ENCODE results near the gene L3MBTL3. TPM values are rescaled to one million over a fixed set of nuclear protein-coding genes. Genes with fewer than 3 reads are reported as not detected.

Gene L3MBTL3
- total RNA-seq, 1 donor from 2014 or later, result 3.2 TPM

DNA sequence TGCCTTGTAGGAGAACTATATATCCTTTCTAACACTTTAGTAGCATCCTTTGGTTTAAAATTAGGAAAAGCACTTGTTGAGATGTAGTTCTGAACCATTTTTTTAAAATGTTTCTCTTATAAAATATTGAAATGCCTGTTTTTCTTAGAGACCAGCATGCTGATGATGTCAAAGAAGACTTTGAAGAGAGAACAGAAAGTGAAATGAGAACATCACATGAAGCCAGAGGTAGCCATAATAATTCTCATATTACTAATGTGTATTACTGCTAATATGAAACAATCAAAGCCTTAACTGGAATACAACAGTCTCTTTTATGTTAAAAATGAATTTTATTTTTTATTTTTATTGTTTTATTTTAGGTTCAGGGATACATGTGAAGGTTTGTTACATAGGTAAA, 102.3 kb downstream of the L3MBTL3 start:
- intact Hi-C loops (cut with micrococcal nuclease), result no loop called here
- H3K36me3 ChIP-seq, result no peaks in the 10 kb centered on the region

GRCh38 chr6:130122243-130122642, 103.9 kb downstream of the L3MBTL3 start:
- H3K27me3 ChIP-seq (ENCODE audit: low read depth), result no peaks in the 10 kb centered on the region
- no peaks in the 10 kb centered on the region for H3K9me3 ChIP-seq (replicated peaks)
- H3K27ac ChIP-seq (replicated peaks), result no peak overlapping the region
- TF ChIP-seq CTCF (IDR thresholded peaks at IDR 0.05; ENCODE audit: borderline replicate concordance), result no peak
- H3K4me1 ChIP-seq, result no peaks in the 10 kb centered on the region
- DNase-seq, result no peak
- H3K4me3 ChIP-seq, result no peak overlapping the region
- intact Hi-C loops (cut with micrococcal nuclease), result no loop called here
- no peaks in the 10 kb centered on the region for H3K36me3 ChIP-seq

More for the DNA sequence above, 102.3 kb downstream of the L3MBTL3 start:
- no peak for DNase-seq
- H3K4me3 ChIP-seq, result no peak overlapping the region
- no peaks in the 10 kb centered on the region for H3K9me3 ChIP-seq (replicated peaks)
- no peaks in the 10 kb centered on the region for H3K27me3 ChIP-seq (ENCODE audit: low read depth)
- no peaks in the 10 kb centered on the region for H3K4me1 ChIP-seq
- H3K27ac ChIP-seq (replicated peaks), result no peak overlapping the region
- TF ChIP-seq CTCF (IDR thresholded peaks at IDR 0.05; ENCODE audit: borderline replicate concordance), result no peak

- Histone ChIP-seq H3K27me3 (ENCODE audit: low read depth) (no peaks in the 10 kb centered on the region), H3K36me3 (no peaks in the 10 kb centered on the region), H3K9me3 (replicated peaks) (no peaks in the 10 kb centered on the region), H3K27ac (replicated peaks) (no peak overlapping the region), H3K4me3 (no peak overlapping the region), H3K4me1 (no peaks in the 10 kb centered on the region)
- TF ChIP-seq CTCF (IDR thresholded peaks at IDR 0.05; ENCODE audit: borderline replicate concordance), result no peak
- no peak for DNase-seq
- intact Hi-C loops (cut with micrococcal nuclease), result no loop called here
Measured at GRCh38 chr6:130127195-130127594, 108.8 kb downstream of the L3MBTL3 start.

- H3K36me3 ChIP-seq, result no peaks in the 10 kb centered on the region
- no peak overlapping the region for H3K27ac ChIP-seq (replicated peaks)
- no peaks in the 10 kb centered on the region for H3K27me3 ChIP-seq (ENCODE audit: low read depth)
- no peaks in the 10 kb centered on the region for H3K9me3 ChIP-seq (replicated peaks)
- intact Hi-C loops (cut with micrococcal nuclease), result no loop called here
- H3K4me1 ChIP-seq, result no peaks in the 10 kb centered on the region
- TF ChIP-seq CTCF (IDR thresholded peaks at IDR 0.05; ENCODE audit: borderline replicate concordance), result no peak
- no peak for DNase-seq
- no peak overlapping the region for H3K4me3 ChIP-seq
Measured at GRCh38 chr6:130128326-130128725, 109.9 kb downstream of the L3MBTL3 start.

DNA sequence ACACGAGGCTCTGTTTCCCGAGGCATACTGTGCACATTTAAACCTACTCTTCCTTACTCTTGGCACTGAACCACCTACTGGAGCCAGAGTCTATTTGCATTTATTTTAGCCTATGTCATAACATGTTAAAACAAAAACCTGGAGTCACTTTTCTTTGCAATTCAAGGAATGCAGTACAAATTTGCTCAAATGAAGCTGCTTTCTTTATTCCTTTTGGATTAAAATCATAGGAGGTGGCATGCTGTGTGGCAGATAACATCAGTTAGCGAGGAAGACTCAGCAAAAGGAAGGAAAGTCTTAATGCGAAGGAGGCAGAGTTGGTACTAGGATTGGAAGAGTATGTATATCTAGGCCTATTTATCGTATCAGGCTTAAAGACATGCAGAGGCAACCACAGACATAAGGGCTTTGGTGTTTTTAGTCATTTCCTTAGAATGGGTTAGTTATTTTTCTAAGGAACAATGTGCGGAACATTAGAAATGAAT, 111.4 kb downstream of the L3MBTL3 start:
- Histone ChIP-seq H3K9me3 (replicated peaks) (no peaks in the 10 kb centered on the region), H3K27ac (replicated peaks) (no peak overlapping the region), H3K27me3 (ENCODE audit: low read depth) (no peaks in the 10 kb centered on the region), H3K4me1 (no peaks in the 10 kb centered on the region), H3K36me3 (no peaks in the 10 kb centered on the region), H3K4me3 (no peak overlapping the region)
- DNase-seq, result no peak
- no peak for TF ChIP-seq CTCF (IDR thresholded peaks at IDR 0.05; ENCODE audit: borderline replicate concordance)
- intact Hi-C loops (cut with micrococcal nuclease), result no loop called here

Measured in left ventricle myocardium inferior (tissue), 1 donor.